Mucosa of descending colon (tissue), 3 donors: ENCODE results near the gene SPG11. TPM values are rescaled to one million over a fixed set of nuclear protein-coding genes. Genes with fewer than 3 reads are reported as not detected.
"Not testable (repeated sequence)": the region's sequence is repeated elsewhere in the genome, so short reads cannot be mapped to it uniquely, and the experiment has no call there.

Source experiments
- ATAC-seq: fragments of 200-7000 bp; cut with Tn5 transposase; one replicate; pipeline ENCODE4 v1.9.1; 2020; ENCODE audit warnings: mild to moderate bottlenecking, moderate library complexity
- DNase-seq, 3 donors: peaks; one replicate each; pipeline ENCODE4 v3.0.0-alpha.2; 2020
- H3K36me3 ChIP-seq: fragments of 200-600 bp; one replicate; pipeline ENCODE4 v1.8.0; 2021; ENCODE audit warnings: low read depth, mild to moderate bottlenecking
- H3K4me1 ChIP-seq: fragments of 200-600 bp; one replicate; pipeline ENCODE4 v1.8.0; 2021; ENCODE audit warnings: low read depth, mild to moderate bottlenecking
- H3K4me3 ChIP-seq: fragments of 200-600 bp; one replicate; pipeline ENCODE4 v1.8.0; 2021; ENCODE audit warnings: mild to moderate bottlenecking
- H3K9me3 ChIP-seq: fragments of 200-600 bp; one replicate; pipeline ENCODE4 v1.8.0; 2021; ENCODE audit warnings: mild to moderate bottlenecking
- intact Hi-C, 2 donors: fragments of 100-400 bp; cut with DNase I in 1 of 2; cut with micrococcal nuclease in 1 of 2; formaldehyde crosslinking; loops; one replicate each; pipeline versions ENCODE4 v1.11.0 to v1.11.1; 2022; cut with DNase I, micrococcal nuclease
- total RNA-seq, 3 donors: library from RNA; stranded (reverse); fragmentation: NEBNext Ultra II Directional in 2 of 3; extraction: Animal tissue kit (Norgen Biotek cat#: 25700) in 2 of 3; gene quantifications; one replicate each; pipeline versions ENCODE4 v1.2.1 to v1.2.4, GENCODE V29; 2021 to 2023
- TF ChIP-seq, protein P1 (sequence below): fragments of 200-600 bp; IDR thresholded peaks from one replicate; pipeline ENCODE4 v1.8.0; 2022; ENCODE audit warnings: antibody characterized with exemption, mild to moderate bottlenecking
- donor health status: DM: no; HTN: no; CAD: no; lungs with moderate emphysema.
- donor health status: DM: no; HTN: no; CAD: no.
- donor health status: DM: no; HTN: yes; CAD: no.

Gene SPG11
- total RNA-seq, 3 donors from 2014 or later: 89.9 to 135 (median 90.6) TPM

- Histone ChIP-seq H3K9me3 (no peaks in the 10 kb centered on the region), H3K36me3 (no peaks in the 10 kb centered on the region), H3K4me1 (peaks cover 13% of the 10 kb centered on the region), H3K4me3 (no peak overlapping the region)
- intact Hi-C loops: no loop called here
- TF ChIP-seq, protein P1, sequence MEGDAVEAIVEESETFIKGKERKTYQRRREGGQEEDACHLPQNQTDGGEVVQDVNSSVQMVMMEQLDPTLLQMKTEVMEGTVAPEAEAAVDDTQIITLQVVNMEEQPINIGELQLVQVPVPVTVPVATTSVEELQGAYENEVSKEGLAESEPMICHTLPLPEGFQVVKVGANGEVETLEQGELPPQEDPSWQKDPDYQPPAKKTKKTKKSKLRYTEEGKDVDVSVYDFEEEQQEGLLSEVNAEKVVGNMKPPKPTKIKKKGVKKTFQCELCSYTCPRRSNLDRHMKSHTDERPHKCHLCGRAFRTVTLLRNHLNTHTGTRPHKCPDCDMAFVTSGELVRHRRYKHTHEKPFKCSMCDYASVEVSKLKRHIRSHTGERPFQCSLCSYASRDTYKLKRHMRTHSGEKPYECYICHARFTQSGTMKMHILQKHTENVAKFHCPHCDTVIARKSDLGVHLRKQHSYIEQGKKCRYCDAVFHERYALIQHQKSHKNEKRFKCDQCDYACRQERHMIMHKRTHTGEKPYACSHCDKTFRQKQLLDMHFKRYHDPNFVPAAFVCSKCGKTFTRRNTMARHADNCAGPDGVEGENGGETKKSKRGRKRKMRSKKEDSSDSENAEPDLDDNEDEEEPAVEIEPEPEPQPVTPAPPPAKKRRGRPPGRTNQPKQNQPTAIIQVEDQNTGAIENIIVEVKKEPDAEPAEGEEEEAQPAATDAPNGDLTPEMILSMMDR: no peak
- ATAC-seq (peak; percentile 47), DNase-seq (no peak)
Observed at GRCh38 chr15:44545913-44546802, 117.3 kb downstream of the SPG11 start.

GRCh38 chr15:44544745-44545144 is 118.7 kb downstream of the SPG11 start:
- ATAC-seq, H3K4me3 ChIP-seq, H3K36me3 ChIP-seq, intact Hi-C loops, H3K9me3 ChIP-seq, DNase-seq: not testable (repeated sequence)
- H3K4me1 ChIP-seq: peaks cover 18% of the 10 kb centered on the region

DNA sequence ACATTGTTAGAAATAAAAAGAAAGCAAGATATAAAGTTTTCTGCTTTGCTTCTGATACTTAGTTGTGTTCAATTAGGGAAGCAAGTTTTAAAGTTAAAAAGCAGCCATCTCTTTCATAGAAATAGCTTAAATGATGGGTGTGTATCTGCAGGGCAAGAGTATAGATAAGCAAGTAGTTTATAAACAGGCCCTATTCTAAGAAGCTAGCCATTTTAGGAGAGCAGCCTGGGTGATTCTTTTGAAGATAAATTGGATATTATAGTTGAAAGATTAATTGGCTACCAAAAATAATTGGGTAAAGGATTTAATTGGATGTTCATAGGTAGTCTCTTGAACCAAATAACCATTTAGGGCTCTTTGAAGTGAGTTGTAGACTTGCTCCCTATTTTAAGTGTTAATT is 120.9 kb downstream of the SPG11 start:
- Histone ChIP-seq H3K4me1 (peaks cover 29% of the 10 kb centered on the region), H3K4me3 (no peak overlapping the region), H3K9me3 (no peaks in the 10 kb centered on the region), H3K36me3 (no peaks in the 10 kb centered on the region)
- DNase-seq: no peak
- intact Hi-C loops: no loop called here
- ATAC-seq: no peak
- TF ChIP-seq, protein P1: no peak

GRCh38 chr15:44541282-44541958 is 122.0 kb downstream of the SPG11 start:
- peaks cover 29% of the 10 kb centered on the region for H3K4me1 ChIP-seq
- intact Hi-C loops: no loop called here
- no peaks in the 10 kb centered on the region for H3K9me3 ChIP-seq
- no peak overlapping the region for H3K4me3 ChIP-seq
- DNase-seq: no peak
- TF ChIP-seq, protein P1: no peak
- no peaks in the 10 kb centered on the region for H3K36me3 ChIP-seq
- no peak for ATAC-seq

DNA sequence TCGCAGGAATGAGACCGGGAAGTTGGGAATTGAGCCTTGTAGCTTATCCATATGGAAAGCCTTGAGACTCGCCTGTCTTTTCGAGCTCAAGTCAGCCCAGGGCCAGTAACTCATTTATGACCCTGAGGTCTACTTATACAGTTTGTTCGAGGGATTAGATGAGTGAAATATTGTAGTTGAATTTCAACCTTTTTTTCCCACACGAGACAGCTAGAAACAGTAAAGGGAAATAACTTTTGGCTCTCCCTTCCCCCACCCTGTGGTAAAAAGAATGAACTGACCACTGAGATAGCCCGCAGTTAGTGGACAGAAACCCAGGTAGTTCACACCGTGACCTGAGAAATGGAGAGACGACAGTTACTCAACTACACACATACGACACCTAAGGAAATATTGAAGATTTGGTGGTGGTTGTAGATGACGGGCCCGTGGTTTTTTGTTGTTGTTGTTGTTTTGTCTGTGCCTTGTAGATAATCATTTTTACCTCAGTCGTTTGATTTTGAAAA is 125.7 kb downstream of the SPG11 start:
- Histone ChIP-seq H3K9me3 (no peaks in the 10 kb centered on the region), H3K4me1 (peaks cover 29% of the 10 kb centered on the region), H3K4me3 (peak overlapping the region; percentile 82), H3K36me3 (no peaks in the 10 kb centered on the region)
- TF ChIP-seq, protein P1: no peak
- ATAC-seq (no peak), DNase-seq (no peak)
- intact Hi-C loops: no loop called here
